ENCODE results near the gene LUC7L3. TPM values are rescaled to one million over a fixed set of nuclear protein-coding genes. Genes with fewer than 3 reads are reported as not detected.
A peak's percentile ranks its signal among the peaks of the same experiment; 100 is the strongest.

The LUC7L3 gene
- total and polyA plus RNA-seq, 2 of the 13 experiments (the other 11 are each of a cell fraction or from before 2014, with no cell fraction given), result 108 to 120 TPM

DNA sequence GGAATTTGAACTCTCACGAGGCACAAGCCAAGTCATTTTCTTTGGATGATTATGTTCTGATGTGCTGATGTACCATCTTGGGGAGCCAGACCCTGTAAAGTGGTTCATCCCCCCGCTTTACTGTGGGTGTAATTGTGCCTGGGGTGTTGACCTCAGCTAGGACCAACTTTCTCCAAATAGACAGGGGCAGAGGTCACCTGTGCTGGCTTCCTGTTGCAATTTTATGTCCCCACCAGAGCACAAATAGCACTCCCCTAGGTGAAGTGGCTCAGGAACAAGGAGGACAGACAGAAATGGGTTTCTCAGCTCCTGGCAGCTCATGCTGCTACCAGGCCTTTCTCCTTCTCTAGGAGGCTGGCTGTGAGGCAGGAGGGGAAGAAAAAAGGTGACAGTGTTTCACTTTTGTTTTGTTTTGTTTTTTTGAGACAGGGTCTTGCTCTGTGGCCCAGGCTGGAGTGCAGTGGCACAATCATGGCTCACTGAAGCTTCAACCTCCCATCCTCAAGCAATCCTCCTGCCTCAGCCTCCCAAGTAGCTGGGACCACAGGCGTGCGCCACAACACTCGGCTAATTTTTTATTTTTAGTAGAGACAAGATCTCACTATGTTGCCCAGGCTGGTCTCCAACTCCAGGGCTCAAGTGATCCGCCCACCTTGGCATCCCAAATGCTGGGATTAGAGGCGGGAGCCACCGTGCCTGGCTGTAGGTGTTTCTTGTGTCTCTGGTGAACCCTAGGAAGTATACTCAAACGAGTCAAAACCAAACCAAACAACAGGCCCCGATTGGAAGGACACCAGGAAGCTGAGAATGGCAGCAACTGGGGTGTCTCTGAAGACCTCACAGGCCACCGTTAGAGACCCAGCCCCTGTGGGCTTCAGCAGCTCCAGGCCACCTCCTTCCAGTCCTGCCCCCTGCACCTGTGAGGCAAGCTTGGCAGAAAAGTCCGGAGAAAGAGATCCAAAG lies 83.5 kb downstream of the LUC7L3 start (continued):
- peak; percentile 76 for TF ChIP-seq PATZ1 (CRISPR knock-in tag; IDR thresholded peaks at IDR 0.05)
- TF ChIP-seq, protein P1, sequence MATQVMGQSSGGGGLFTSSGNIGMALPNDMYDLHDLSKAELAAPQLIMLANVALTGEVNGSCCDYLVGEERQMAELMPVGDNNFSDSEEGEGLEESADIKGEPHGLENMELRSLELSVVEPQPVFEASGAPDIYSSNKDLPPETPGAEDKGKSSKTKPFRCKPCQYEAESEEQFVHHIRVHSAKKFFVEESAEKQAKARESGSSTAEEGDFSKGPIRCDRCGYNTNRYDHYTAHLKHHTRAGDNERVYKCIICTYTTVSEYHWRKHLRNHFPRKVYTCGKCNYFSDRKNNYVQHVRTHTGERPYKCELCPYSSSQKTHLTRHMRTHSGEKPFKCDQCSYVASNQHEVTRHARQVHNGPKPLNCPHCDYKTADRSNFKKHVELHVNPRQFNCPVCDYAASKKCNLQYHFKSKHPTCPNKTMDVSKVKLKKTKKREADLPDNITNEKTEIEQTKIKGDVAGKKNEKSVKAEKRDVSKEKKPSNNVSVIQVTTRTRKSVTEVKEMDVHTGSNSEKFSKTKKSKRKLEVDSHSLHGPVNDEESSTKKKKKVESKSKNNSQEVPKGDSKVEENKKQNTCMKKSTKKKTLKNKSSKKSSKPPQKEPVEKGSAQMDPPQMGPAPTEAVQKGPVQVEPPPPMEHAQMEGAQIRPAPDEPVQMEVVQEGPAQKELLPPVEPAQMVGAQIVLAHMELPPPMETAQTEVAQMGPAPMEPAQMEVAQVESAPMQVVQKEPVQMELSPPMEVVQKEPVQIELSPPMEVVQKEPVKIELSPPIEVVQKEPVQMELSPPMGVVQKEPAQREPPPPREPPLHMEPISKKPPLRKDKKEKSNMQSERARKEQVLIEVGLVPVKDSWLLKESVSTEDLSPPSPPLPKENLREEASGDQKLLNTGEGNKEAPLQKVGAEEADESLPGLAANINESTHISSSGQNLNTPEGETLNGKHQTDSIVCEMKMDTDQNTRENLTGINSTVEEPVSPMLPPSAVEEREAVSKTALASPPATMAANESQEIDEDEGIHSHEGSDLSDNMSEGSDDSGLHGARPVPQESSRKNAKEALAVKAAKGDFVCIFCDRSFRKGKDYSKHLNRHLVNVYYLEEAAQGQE (IDR thresholded peaks at IDR 0.05; ENCODE audit: borderline replicate concordance in 1 of 2, low read depth in 1 of 2, low read length in 2 of 2), result no peak
- 0 out of 2 replicates have a peak, but pooled peaks have one; percentile 6 for TF ChIP-seq ZNF709 (CRISPR knock-in tag; IDR thresholded peaks at IDR 0.05)
- TF ChIP-seq ZC3H13 (CRISPR knock-in tag; IDR thresholded peaks at IDR 0.05), result peak; percentile 45; the same call in 1 of the 2 replicates
- no peak for TF ChIP-seq ARID5B (CRISPR knock-in tag; IDR thresholded peaks at IDR 0.05)
- TF ChIP-seq ZNF432 (CRISPR knock-in tag; IDR thresholded peaks at IDR 0.05; ENCODE audit: borderline replicate concordance), result no peak
- no peak for TF ChIP-seq DR1 (CRISPR knock-in tag; IDR thresholded peaks at IDR 0.05)
- TF ChIP-seq MYPOP (CRISPR knock-in tag; IDR thresholded peaks at IDR 0.05), result no peak
- TF ChIP-seq, protein P2, sequence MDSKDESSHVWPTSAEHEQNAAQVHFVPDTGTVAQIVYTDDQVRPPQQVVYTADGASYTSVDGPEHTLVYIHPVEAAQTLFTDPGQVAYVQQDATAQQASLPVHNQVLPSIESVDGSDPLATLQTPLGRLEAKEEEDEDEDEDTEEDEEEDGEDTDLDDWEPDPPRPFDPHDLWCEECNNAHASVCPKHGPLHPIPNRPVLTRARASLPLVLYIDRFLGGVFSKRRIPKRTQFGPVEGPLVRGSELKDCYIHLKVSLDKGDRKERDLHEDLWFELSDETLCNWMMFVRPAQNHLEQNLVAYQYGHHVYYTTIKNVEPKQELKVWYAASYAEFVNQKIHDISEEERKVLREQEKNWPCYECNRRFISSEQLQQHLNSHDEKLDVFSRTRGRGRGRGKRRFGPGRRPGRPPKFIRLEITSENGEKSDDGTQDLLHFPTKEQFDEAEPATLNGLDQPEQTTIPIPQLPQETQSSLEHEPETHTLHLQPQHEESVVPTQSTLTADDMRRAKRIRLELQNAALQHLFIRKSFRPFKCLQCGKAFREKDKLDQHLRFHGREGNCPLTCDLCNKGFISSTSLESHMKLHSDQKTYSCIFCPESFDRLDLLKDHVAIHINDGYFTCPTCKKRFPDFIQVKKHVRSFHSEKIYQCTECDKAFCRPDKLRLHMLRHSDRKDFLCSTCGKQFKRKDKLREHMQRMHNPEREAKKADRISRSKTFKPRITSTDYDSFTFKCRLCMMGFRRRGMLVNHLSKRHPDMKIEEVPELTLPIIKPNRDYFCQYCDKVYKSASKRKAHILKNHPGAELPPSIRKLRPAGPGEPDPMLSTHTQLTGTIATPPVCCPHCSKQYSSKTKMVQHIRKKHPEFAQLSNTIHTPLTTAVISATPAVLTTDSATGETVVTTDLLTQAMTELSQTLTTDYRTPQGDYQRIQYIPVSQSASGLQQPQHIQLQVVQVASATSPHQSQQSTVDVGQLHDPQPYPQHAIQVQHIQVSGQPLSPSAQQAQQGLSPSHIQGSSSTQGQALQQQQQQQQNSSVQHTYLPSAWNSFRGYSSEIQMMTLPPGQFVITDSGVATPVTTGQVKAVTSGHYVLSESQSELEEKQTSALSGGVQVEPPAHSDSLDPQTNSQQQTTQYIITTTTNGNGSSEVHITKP (CRISPR knock-in tag; IDR thresholded peaks at IDR 0.05; ENCODE audit: low read depth), result no peak
- no peak for TF ChIP-seq ZNF484 (CRISPR knock-in tag; IDR thresholded peaks at IDR 0.05; ENCODE audit: borderline replicate concordance, low read depth)
- no peak for TF ChIP-seq CEBPG (CRISPR knock-in tag; IDR thresholded peaks at IDR 0.05)
- TF ChIP-seq ELF4 (CRISPR knock-in tag; IDR thresholded peaks at IDR 0.05; ENCODE audit: borderline replicate concordance), result no peak
